B cell (primary cell): ENCODE results near the gene LGALS14. TPM values are rescaled to one million over a fixed set of nuclear protein-coding genes. Genes with fewer than 3 reads are reported as not detected.

Source experiments
- ATAC-seq: fragments of 200-7000 bp; cut with Tn5 transposase; one replicate; pipeline ENCODE4 v1.10.0; 2021; ENCODE audit warnings: low read depth, mild to moderate bottlenecking, moderate number of reproducible peaks, moderate library complexity
- CTCF ChIA-PET: fragments of 350-600 bp; sonication (Branson Sonifier 250); formaldehyde crosslinking; loops from one replicate; lab custom pipeline; 2021; ENCODE audit warnings: antibody characterized with exemption, inconsistent platforms; lab: Charles Lee
- POLR2A ChIA-PET: fragments of 350-600 bp; sonication (Branson Sonifier 250); formaldehyde crosslinking; loops from one replicate; lab custom pipeline; 2021; ENCODE audit warnings: antibody characterized with exemption; lab: Charles Lee
- DNase-seq: peaks from one replicate; pipeline ENCODE4 v3.0.0; 2013
- H2AFZ ChIP-seq: 2 replicates; pipeline ENCODE4 v1.6.1; 2012; ENCODE audit warnings: mild to moderate bottlenecking, low read depth, low read length; ENCODE audit not compliant: insufficient read depth, poor library complexity, severe bottlenecking
- H3K27ac ChIP-seq, 2 donors: 1 replicate in 1 of 2; 2 replicates in 1 of 2; pipeline ENCODE4 v1.5.1; 2012 to 2013; ENCODE audit warnings: low read length in 2 of 2, mild to moderate bottlenecking in 2 of 2, moderate library complexity in 1 of 2
- H3K27me3 ChIP-seq, 4 experiments: fragments of 200-600 bp in 1 of 4; sonication (generic) in 1 of 4; replicated peaks in 1 of 4; 1 replicate in 2 of 4; 2 replicates in 2 of 4; pipeline versions ENCODE4 v1.6.1 to v1.7.0; 2013 to 2016; ENCODE audit warnings: low read length in 3 of 4, mild to moderate bottlenecking in 2 of 4, mixed read lengths in 1 of 4, moderate library complexity in 1 of 4; ENCODE audit not compliant: insufficient read depth in 4 of 4, control insufficient read depth in 3 of 4; ENCODE audit errors: control extremely low read depth in 1 of 4
- H3K36me3 ChIP-seq, 2 experiments: replicated peaks in 1 of 2; 1 replicate in 1 of 2; 2 replicates in 1 of 2; pipeline versions ENCODE4 v1.6.1 to v1.7.1; 2013; ENCODE audit warnings: low read length in 1 of 2; ENCODE audit not compliant: insufficient read depth in 2 of 2, control insufficient read depth in 1 of 2; ENCODE audit errors: control extremely low read depth in 1 of 2, extremely low read depth in 1 of 2
- H3K4me1 ChIP-seq, 2 donors: fragments of 200-600 bp in 1 of 2; sonication (generic) in 1 of 2; 1 replicate in 1 of 2; 2 replicates in 1 of 2; pipeline versions ENCODE4 v1.5.1 to v1.6.1; 2013 to 2017; ENCODE audit warnings: low read length in 2 of 2; ENCODE audit not compliant: control insufficient read depth in 2 of 2, insufficient read depth in 2 of 2
- H3K4me2 ChIP-seq: replicated peaks from 2 replicates; pipeline ENCODE3; 2012; ENCODE audit warnings: mild to moderate bottlenecking, low read depth, low read length; ENCODE audit not compliant: poor library complexity, severe bottlenecking
- H3K4me3 ChIP-seq, 5 experiments: fragments of 200-600 bp in 1 of 5; sonication (generic) in 1 of 5; 1 replicate in 3 of 5; 2 replicates in 2 of 5; pipeline versions ENCODE4 v1.5.1 to v1.7.0; 2011 to 2016; ENCODE audit warnings: low read length in 4 of 5, mild to moderate bottlenecking in 4 of 5, low read depth in 2 of 5, control low read depth in 1 of 5, moderate library complexity in 1 of 5; ENCODE audit not compliant: insufficient read depth in 1 of 5; ENCODE audit errors: control extremely low read depth in 1 of 5, extremely low read depth in 1 of 5
- H3K79me2 ChIP-seq: fragments of 200-600 bp; sonication (generic); one replicate; pipeline ENCODE4 v1.6.0; 2016; ENCODE audit warnings: low read length; ENCODE audit not compliant: control insufficient read depth, insufficient read depth
- H3K9ac ChIP-seq: fragments of 200-600 bp; sonication (generic); 2 replicates; pipeline ENCODE4 v1.6.1; 2017; ENCODE audit warnings: mild to moderate bottlenecking, low read length, moderate library complexity
- H3K9me3 ChIP-seq, 3 donors: one replicate each; pipeline versions ENCODE4 v1.6.1 to v1.7.1; 2013; ENCODE audit warnings: low read length in 2 of 3; ENCODE audit not compliant: control insufficient read depth in 2 of 3, insufficient read depth in 1 of 3; ENCODE audit errors: control extremely low read depth in 1 of 3
- H4K20me1 ChIP-seq: 2 replicates; pipeline ENCODE4 v1.6.0; 2012; ENCODE audit warnings: mild to moderate bottlenecking, low read length; ENCODE audit not compliant: insufficient read depth, control insufficient read depth, poor library complexity, severe bottlenecking
- H3K27ac Mint-ChIP-seq: one replicate; pipeline ENCODE4 v1.8.0; 2021; ENCODE audit warnings: mixed read lengths
- H3K27me3 Mint-ChIP-seq: one replicate; pipeline ENCODE4 v1.8.0; 2021; ENCODE audit warnings: mixed read lengths
- H3K4me1 Mint-ChIP-seq: one replicate; pipeline ENCODE4 v1.8.0; 2021; ENCODE audit warnings: mixed read lengths
- H3K4me3 Mint-ChIP-seq: one replicate; pipeline ENCODE4 v1.8.0; 2021; ENCODE audit warnings: mixed read lengths
- H3K9me3 Mint-ChIP-seq: one replicate; pipeline ENCODE4 v1.8.0; 2022; ENCODE audit warnings: mixed read lengths; ENCODE audit not compliant: insufficient read depth
- CTCF ChIP-seq: fragments of 200-600 bp; IDR thresholded peaks from one replicate; pipeline ENCODE4 v1.8.0; 2022; ENCODE audit warnings: antibody characterized with exemption, mild to moderate bottlenecking
- EZH2 ChIP-seq: IDR thresholded peaks from 2 replicates; pipeline ENCODE4 v1.6.1; 2012; ENCODE audit warnings: borderline replicate concordance, low read depth, mild to moderate bottlenecking, moderate library complexity, low read length; ENCODE audit not compliant: insufficient read depth, poor library complexity, severe bottlenecking
- WGBS: methylation state at CpG from one replicate; pipeline ENCODE4 v1.1.5; 2013; ENCODE audit warnings: missing lambda C conversion rate; ENCODE audit not compliant: insufficient coverage; 5-methylcytosine and 5-hydroxymethylcytosine counted together
- intact Hi-C: fragments of 100-400 bp; cut with micrococcal nuclease; formaldehyde crosslinking; loops from one replicate; pipeline ENCODE4 v1.10.0; 2022
- polyA plus RNA-seq: library from polyadenylated mRNA; depleted of rRNA; stranded (reverse); fragments of >200 nt; gene quantifications from 2 replicates; pipeline ENCODE4 v1.2.3, GENCODE V29; 2012
- total RNA-seq, 2 donors: library from RNA; stranded (reverse); fragments of 120-200 nt in 1 of 2; gene quantifications; 1 replicate in 1 of 2; 2 replicates in 1 of 2; pipeline versions ENCODE4 v1.2.3 to v1.2.4, GENCODE V29; 2013 to 2022

LGALS14 gene
- total and polyA plus RNA-seq, 2 donors (not counting 1 experiment from before 2014, with no cell fraction given) = not detected

GRCh38 chr19:39695759-39696158, 8.5 kb upstream of the LGALS14 start:
- H3K4me3 ChIP-seq = no peak overlapping the region
- H3K27me3 ChIP-seq = peaks cover 0 to 17% (median 16%) of the 10 kb centered on the region in 4 experiments
- H3K27me3 Mint-ChIP-seq = peaks cover 77% of the 10 kb centered on the region
- H3K4me1 ChIP-seq = no peaks in the 10 kb centered on the region
- POLR2A ChIA-PET = no interaction called here
- no peak overlapping the region for H3K4me2 ChIP-seq
- 88% methylated on average over 1 of the region's 2 CpGs for WGBS
- H4K20me1 ChIP-seq = no peaks in the 10 kb centered on the region
- no peak overlapping the region for H3K27ac Mint-ChIP-seq
- H3K4me3 Mint-ChIP-seq = no peak overlapping the region
- no peak for ATAC-seq
- H3K9me3 ChIP-seq = no peaks in the 10 kb centered on the region
- no peak overlapping the region for H2AFZ ChIP-seq
- H3K4me1 Mint-ChIP-seq = no peaks in the 10 kb centered on the region
- H3K79me2 ChIP-seq = no peaks in the 10 kb centered on the region
- H3K9me3 Mint-ChIP-seq = no peaks in the 10 kb centered on the region
- no peak overlapping the region for H3K9ac ChIP-seq
- intact Hi-C loops = no loop called here
- TF ChIP-seq CTCF = no peak
- TF ChIP-seq EZH2 = no peak
- CTCF ChIA-PET = no interaction called here
- H3K36me3 ChIP-seq = no peaks in the 10 kb centered on the region
- H3K27ac ChIP-seq = no peak overlapping the region
- DNase-seq = no peak

DNA sequence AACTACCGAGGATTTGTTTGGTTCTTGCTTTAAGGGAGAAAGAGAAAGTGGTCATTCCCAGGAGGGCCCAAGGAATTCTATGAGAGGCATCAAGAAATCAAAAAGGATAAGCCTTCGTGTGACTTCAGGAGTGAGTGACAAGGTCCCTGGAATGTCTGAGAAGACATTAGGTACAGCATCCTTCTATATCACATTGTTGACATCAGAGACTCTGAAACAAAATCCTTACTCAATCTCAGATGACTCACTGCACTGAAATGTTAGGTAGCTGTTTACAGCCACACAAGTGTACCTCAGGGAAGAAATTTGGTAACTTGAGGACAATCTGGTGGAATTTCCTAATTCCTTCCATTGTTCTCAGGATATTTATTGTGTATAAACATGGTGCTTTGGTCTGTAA, 7.9 kb upstream of the LGALS14 start:
- Histone ChIP-seq H3K27ac (no peak overlapping the region), H3K4me3 (no peak overlapping the region), H3K4me2 (no peak overlapping the region), H3K36me3 (no peaks in the 10 kb centered on the region), H4K20me1 (no peaks in the 10 kb centered on the region), H3K9ac (no peak overlapping the region), H3K9me3 (no peaks in the 10 kb centered on the region), H2AFZ (no peak overlapping the region), H3K4me1 (no peaks in the 10 kb centered on the region), H3K27me3 (peaks cover 0 to 20% (median 15%) of the 10 kb centered on the region in 4 experiments), H3K79me2 (no peaks in the 10 kb centered on the region)
- TF ChIP-seq CTCF (no peak), EZH2 (no peak)
- H3K4me1 Mint-ChIP-seq = no peaks in the 10 kb centered on the region
- no peaks in the 10 kb centered on the region for H3K9me3 Mint-ChIP-seq
- ChIA-PET CTCF (no interaction called here), POLR2A (no interaction called here)
- H3K4me3 Mint-ChIP-seq = no peak overlapping the region
- DNase-seq (no peak), ATAC-seq (no peak)
- intact Hi-C loops = no loop called here
- no CpG with 5 or more reads among the region's 2 CpGs for WGBS
- no peak overlapping the region for H3K27ac Mint-ChIP-seq
- peaks cover 77% of the 10 kb centered on the region for H3K27me3 Mint-ChIP-seq
